Upper lobe of left lung (tissue), 6 donors: ENCODE data around the gene C1QBP. TPM values are rescaled to one million over a fixed set of nuclear protein-coding genes. Genes with fewer than 3 reads are reported as not detected.
"Not testable (repeated sequence)": the region's sequence is repeated elsewhere in the genome, so short reads cannot be mapped to it uniquely, and the experiment has no call there.

Source experiments
- ATAC-seq, 2 donors: fragments of 200-7000 bp; cut with Tn5 transposase; one replicate each; pipeline ENCODE4 v1.9.1; 2022; ENCODE audit warnings: mild to moderate bottlenecking in 2 of 2, moderate library complexity in 2 of 2; ENCODE audit not compliant: low FRiP score in 2 of 2
- DNase-seq, 2 donors: peaks; one replicate each; pipeline ENCODE4 v3.0.0-alpha.2; 2019 to 2020
- H3K27ac ChIP-seq, 4 donors: fragments of 200-600 bp; sonication (generic); one replicate each; pipeline ENCODE4 v1.5.1; 2016 to 2019
- H3K27me3 ChIP-seq, 4 donors: fragments of 200-600 bp; sonication (generic); one replicate each; pipeline ENCODE4 v1.5.1; 2017 to 2019
- H3K36me3 ChIP-seq, 4 donors: fragments of 200-600 bp; sonication (generic); one replicate each; pipeline ENCODE4 v1.5.1; 2016 to 2019
- H3K4me1 ChIP-seq, 4 donors: fragments of 200-600 bp; sonication (generic); one replicate each; pipeline ENCODE4 v1.5.1; 2018 to 2019
- H3K4me3 ChIP-seq, 4 donors: fragments of 200-600 bp; sonication (generic); one replicate each; pipeline ENCODE4 v1.5.1; 2017 to 2019; ENCODE audit warnings: mild to moderate bottlenecking in 2 of 4, moderate library complexity in 1 of 4
- H3K9me3 ChIP-seq, 4 donors: fragments of 200-600 bp; sonication (generic); one replicate each; pipeline ENCODE4 v1.5.1; 2018 to 2019
- EP300 ChIP-seq, 4 donors: sonication (generic); formaldehyde crosslinking; IDR thresholded peaks; one replicate each; pipeline ENCODE4 v1.5.1; 2017; ENCODE audit warnings: antibody characterized with exemption in 4 of 4, control low read depth in 2 of 4
- POLR2A ChIP-seq, 4 donors: fragments of 450-650 bp; IDR thresholded peaks; one replicate each; pipeline ENCODE4 v1.5.1; 2016 to 2017; ENCODE audit warnings: antibody characterized with exemption in 4 of 4, mild to moderate bottlenecking in 2 of 4
- POLR2AphosphoS5 ChIP-seq, 2 donors: sonication (generic); formaldehyde crosslinking; IDR thresholded peaks; one replicate each; pipeline ENCODE4 v1.5.1; 2017; ENCODE audit warnings: antibody characterized with exemption in 2 of 2
- WGBS, 2 donors: methylation state at CpG; one replicate each; pipeline ENCODE4 v1.1.5; 2017 to 2018; 5-methylcytosine and 5-hydroxymethylcytosine counted together
- total RNA-seq, 6 donors: library from RNA; depleted of rRNA in 4 of 6; stranded (reverse); fragments of >200 nt in 4 of 6; gene quantifications; one replicate each; pipeline versions ENCODE4 v1.1.0 to v1.2.1, GENCODE V29; 2016 to 2021
- TF ChIP-seq, protein P1 (sequence below), 6 experiments: fragments of 450-650 bp in 4 of 6; fragments of 200-600 bp in 2 of 6; sonication (generic) in 2 of 6; IDR thresholded peaks; one replicate each; pipeline ENCODE4 v1.5.1; 2016 to 2019; ENCODE audit warnings: antibody characterized with exemption in 6 of 6
- donor health status: DM: no; HTN: no; CAD: no; lungs with moderate emphysema.
- donor health status: DM: no; HTN: yes; CAD: no; lungs with severe emphysema.

The C1QBP gene
- total RNA-seq, 6 donors from 2014 or later, result 22.0 to 115 (median 73.5) TPM

DNA sequence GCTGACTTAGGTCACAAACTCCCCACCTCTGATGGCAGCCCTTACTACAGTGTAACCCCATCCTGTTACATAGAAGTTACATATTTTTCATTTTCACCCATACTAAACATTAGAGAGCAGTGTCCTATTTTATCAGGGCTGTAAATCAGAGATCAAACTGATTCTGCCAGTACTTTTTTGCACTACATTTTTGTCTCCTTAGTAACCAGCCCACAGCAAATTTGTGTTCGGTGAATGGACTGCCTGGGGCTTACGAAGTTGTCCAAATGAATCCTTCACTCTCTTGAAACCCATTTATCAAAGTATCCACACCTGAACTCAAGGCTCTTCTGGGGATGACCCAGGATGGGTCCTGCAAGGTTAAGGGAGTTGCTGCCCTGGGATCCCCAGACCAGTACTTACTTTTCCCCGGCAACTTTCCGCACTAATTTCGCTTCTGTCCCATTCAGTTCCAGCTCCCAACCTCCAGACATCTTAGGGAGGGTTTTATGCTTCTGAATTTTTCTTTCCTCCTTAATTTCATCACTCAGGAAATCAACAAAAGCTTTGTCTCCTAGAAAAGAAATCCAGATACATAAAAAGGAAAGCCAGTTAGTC lies 1.1 kb downstream of the C1QBP start:
- H3K36me3 ChIP-seq, result peaks cover 18 to 48% (median 24%) of the 10 kb centered on the region in 4 donors
- peak overlapping the region in 3 of 4 donors; percentile 74 to 92 (median 83) for H3K27ac ChIP-seq
- H3K4me3 ChIP-seq, result peak overlapping the region in 3 of 4 donors; percentile 79 to 92 (median 88)
- no peaks in the 10 kb centered on the region for H3K27me3 ChIP-seq
- ATAC-seq (no peak), DNase-seq (no peak)
- H3K4me1 ChIP-seq, result peaks cover 12 to 23% (median 17%) of the 10 kb centered on the region in 4 donors
- 67 to 74% methylated on average over 5 of the region's 5 CpGs for WGBS, 2 donors
- H3K9me3 ChIP-seq, result no peaks in the 10 kb centered on the region
- TF ChIP-seq POLR2A (IDR thresholded peaks at IDR 0.05), result no peak
- no peak for TF ChIP-seq POLR2AphosphoS5 (IDR thresholded peaks at IDR 0.05)
- TF ChIP-seq, protein P1, sequence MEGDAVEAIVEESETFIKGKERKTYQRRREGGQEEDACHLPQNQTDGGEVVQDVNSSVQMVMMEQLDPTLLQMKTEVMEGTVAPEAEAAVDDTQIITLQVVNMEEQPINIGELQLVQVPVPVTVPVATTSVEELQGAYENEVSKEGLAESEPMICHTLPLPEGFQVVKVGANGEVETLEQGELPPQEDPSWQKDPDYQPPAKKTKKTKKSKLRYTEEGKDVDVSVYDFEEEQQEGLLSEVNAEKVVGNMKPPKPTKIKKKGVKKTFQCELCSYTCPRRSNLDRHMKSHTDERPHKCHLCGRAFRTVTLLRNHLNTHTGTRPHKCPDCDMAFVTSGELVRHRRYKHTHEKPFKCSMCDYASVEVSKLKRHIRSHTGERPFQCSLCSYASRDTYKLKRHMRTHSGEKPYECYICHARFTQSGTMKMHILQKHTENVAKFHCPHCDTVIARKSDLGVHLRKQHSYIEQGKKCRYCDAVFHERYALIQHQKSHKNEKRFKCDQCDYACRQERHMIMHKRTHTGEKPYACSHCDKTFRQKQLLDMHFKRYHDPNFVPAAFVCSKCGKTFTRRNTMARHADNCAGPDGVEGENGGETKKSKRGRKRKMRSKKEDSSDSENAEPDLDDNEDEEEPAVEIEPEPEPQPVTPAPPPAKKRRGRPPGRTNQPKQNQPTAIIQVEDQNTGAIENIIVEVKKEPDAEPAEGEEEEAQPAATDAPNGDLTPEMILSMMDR (IDR thresholded peaks at IDR 0.05), result no peak
- no peak for TF ChIP-seq EP300 (IDR thresholded peaks at IDR 0.05)

DNA sequence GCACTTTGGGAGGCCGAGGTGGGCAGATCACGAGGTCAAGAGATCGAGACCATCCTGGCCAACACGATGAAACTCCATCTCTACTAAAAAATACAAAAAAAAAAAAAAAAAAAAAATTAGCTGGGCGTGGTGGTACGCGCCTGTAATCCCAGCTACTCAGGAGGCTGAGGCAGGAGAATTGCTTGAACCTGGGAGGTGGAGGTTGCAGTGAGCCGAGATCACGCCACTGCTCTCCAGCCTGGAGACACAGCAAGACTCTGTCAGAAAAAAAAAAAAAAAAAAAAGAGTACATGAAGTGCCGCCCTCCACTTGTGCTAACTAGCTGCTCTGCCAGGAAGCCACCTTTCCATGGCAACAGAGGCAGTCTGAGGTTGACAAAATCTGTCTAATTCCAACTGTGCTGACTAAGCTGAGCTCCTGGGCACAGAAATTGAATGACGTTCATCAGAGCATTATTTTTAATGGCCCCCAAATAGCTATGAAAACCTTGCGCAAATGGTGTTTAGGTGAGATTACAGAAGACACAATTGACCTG lies 3.1 kb downstream of the C1QBP start:
- not testable (repeated sequence) for ATAC-seq, H3K27ac ChIP-seq, H3K4me3 ChIP-seq, H3K27me3 ChIP-seq, H3K9me3 ChIP-seq, DNase-seq
- Histone ChIP-seq H3K4me1 (peaks cover 12 to 23% (median 17%) of the 10 kb centered on the region in 4 donors), H3K36me3 (peaks cover 29 to 68% (median 42%) of the 10 kb centered on the region in 4 donors)
- 92 to 93% methylated on average over 12 of the region's 12 CpGs for WGBS, 2 donors

DNA sequence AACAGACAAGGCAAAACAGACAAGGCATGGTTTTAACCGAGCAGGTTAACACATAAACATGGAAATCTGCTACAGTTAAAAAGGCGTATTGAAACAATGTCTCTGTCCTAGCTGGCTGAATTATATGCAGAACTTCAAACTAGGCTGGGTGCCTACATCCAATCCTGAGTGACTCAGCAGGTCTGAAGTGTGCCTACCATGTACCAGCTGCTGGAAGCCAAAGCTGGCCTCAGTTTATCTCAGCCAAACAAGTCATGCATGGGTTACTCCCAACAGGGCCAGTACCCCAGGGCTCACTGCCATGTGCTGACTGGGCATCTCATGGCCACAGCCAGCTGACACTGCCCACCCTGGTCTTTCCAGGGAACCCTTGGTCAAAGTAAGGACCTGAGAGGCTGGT lies 4.0 kb downstream of the C1QBP start:
- peaks cover 12 to 27% (median 20%) of the 10 kb centered on the region in 4 donors for H3K4me1 ChIP-seq
- no peak overlapping the region for H3K27ac ChIP-seq
- 92 to 94% methylated on average over 2 of the region's 2 CpGs for WGBS, 2 donors
- ATAC-seq, result no peak
- no peaks in the 10 kb centered on the region for H3K9me3 ChIP-seq
- DNase-seq, result no peak
- no peak for TF ChIP-seq POLR2A (IDR thresholded peaks at IDR 0.05)
- TF ChIP-seq POLR2AphosphoS5 (IDR thresholded peaks at IDR 0.05), result no peak
- no peak for TF ChIP-seq EP300 (IDR thresholded peaks at IDR 0.05)
- TF ChIP-seq, protein P1 (IDR thresholded peaks at IDR 0.05), result no peak
- no peaks in the 10 kb centered on the region for H3K27me3 ChIP-seq
- no peak overlapping the region for H3K4me3 ChIP-seq
- peaks cover 29 to 76% (median 48%) of the 10 kb centered on the region in 4 donors for H3K36me3 ChIP-seq

DNA sequence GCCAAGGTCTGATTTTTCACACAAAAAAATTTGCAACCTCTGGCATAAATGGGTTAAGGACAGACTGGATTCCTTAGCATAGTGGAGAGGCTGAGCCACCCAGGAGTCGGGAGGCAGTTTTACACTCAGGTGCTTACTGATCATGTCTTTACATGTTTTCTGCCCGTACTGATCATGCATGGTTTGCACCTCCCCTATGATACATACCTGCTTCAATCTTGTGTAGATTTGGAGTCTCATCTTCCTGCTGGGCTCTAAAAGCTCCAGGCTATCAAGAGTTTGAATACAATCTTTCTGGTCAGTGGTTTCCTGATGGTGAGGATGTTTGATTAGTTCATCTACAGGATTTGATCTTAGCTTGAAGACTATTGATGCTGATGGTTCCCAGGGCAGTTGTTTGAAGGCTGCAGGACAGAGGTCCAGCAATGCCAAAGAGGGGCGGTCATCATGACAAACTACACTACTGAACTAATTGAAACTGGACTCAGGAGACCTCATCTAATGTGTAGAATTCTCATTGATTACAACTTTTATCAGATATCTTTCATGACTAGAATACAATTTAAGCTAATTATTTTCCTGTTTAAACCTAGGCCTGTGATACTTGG lies 6.9 kb downstream of the C1QBP start:
- no peak overlapping the region for H3K4me3 ChIP-seq
- no peaks in the 10 kb centered on the region for H3K27me3 ChIP-seq
- H3K4me1 ChIP-seq, result peaks cover 0 to 16% (median 12%) of the 10 kb centered on the region in 4 donors
- DNase-seq (no peak), ATAC-seq (no peak)
- TF ChIP-seq, protein P1 (IDR thresholded peaks at IDR 0.05), result no peak
- no peak overlapping the region for H3K27ac ChIP-seq
- H3K9me3 ChIP-seq, result no peaks in the 10 kb centered on the region
- 75 to 85% methylated on average over 3 of the region's 3 CpGs for WGBS, 2 donors
- peaks cover 29 to 95% (median 71%) of the 10 kb centered on the region in 4 donors for H3K36me3 ChIP-seq

DNA sequence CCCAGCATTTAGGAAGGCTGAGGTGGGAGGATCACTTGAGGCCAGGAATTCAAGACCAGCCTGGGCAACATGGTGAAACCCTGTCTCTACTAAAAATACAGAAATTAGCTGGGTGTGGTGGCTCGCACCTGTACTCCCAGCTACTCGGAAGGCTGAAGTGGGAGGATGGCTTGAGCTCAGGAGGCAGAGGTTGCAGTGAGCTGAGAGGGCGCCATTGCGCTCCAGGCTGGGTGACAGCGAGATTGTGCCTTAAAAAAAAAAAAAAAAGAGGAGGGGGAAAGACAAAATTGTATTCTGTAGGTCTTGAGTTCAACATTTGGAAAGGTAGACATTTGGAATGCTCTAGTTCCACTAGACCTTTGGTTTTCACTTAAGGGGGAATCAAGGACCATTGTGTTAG lies 7.7 kb downstream of the C1QBP start:
- 80 to 86% methylated on average over 5 of the region's 5 CpGs for WGBS, 2 donors
- H3K9me3 ChIP-seq, H3K4me3 ChIP-seq, DNase-seq, ATAC-seq, H3K27me3 ChIP-seq: not testable (repeated sequence)
- Histone ChIP-seq H3K4me1 (peaks cover 0 to 16% (median 12%) of the 10 kb centered on the region in 4 donors), H3K27ac (peak overlapping the region in 3 of 4 donors; percentile 44 to 70 (median 65)), H3K36me3 (peaks cover 34 to 95% (median 78%) of the 10 kb centered on the region in 4 donors)
